Adrenal gland (tissue), 5 donors: ENCODE results near the gene KCNA2.

Experiments used
- POLR2A ChIP-seq, 2 donors: fragments of 450-650 bp; IDR thresholded peaks; one replicate each; pipeline ENCODE4 v1.6.1; 2017; ENCODE audit warnings: antibody characterized with exemption in 2 of 2, mild to moderate bottlenecking in 2 of 2, moderate library complexity in 1 of 2
- TF ChIP-seq, protein P1 (sequence below), 6 experiments: fragments of 450-650 bp in 4 of 6; fragments of 200-600 bp in 2 of 6; sonication (generic) in 1 of 6; IDR thresholded peaks; 1 replicate in 5 of 6; 2 replicates in 1 of 6; pipeline versions ENCODE4 v1.5.1 to v1.8.0; 2016 to 2021; ENCODE audit warnings: antibody characterized with exemption in 6 of 6, mild to moderate bottlenecking in 2 of 6, moderate library complexity in 1 of 6
- donor health status: DM: no; HTN: no; CAD: no.

DNA sequence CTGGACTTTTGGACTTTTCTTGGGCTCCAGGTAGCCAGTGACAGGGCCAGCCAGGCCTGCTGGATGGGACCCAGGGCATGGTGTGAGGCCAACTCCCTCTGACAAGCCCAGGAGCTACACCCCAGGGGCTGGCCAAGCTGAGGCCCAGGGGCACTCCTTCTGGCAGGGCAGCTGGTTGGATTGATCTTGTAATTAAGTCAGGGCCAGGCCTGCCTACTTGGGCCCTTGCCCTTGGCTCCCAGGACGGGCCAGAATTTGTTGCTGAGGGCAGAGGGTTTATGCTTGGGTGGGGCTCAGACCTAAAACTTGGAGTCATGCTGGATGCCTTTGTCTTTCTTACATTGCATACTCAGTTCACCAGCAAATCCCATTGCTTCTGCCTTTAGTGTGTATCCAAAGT lies 20.7 kb downstream of the KCNA2 start:
- TF ChIP-seq, protein P1, sequence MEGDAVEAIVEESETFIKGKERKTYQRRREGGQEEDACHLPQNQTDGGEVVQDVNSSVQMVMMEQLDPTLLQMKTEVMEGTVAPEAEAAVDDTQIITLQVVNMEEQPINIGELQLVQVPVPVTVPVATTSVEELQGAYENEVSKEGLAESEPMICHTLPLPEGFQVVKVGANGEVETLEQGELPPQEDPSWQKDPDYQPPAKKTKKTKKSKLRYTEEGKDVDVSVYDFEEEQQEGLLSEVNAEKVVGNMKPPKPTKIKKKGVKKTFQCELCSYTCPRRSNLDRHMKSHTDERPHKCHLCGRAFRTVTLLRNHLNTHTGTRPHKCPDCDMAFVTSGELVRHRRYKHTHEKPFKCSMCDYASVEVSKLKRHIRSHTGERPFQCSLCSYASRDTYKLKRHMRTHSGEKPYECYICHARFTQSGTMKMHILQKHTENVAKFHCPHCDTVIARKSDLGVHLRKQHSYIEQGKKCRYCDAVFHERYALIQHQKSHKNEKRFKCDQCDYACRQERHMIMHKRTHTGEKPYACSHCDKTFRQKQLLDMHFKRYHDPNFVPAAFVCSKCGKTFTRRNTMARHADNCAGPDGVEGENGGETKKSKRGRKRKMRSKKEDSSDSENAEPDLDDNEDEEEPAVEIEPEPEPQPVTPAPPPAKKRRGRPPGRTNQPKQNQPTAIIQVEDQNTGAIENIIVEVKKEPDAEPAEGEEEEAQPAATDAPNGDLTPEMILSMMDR (IDR thresholded peaks at IDR 0.05), result no peak
- no peak for TF ChIP-seq POLR2A (IDR thresholded peaks at IDR 0.05)
